Activated CD4-positive, alpha-beta T cell treated with anti-CD3 and anti-CD28 coated beads, Interleukin-2, amount 50 U/mL, for 24 hours (primary cell): ENCODE results near the gene TMLHE.
"Not testable (repeated sequence)": the region's sequence is repeated elsewhere in the genome, so short reads cannot be mapped to it uniquely, and the experiment has no call there.

Experiments
- DNase-seq, 2 donors: peaks; one replicate each; pipeline ENCODE4 v3.0.0-alpha.2; 2020; ENCODE audit warnings: low read depth in 1 of 2, low spot score in 1 of 2

Gene TMLHE

GRCh38 chrX:155612312-155613224 lies at the start of gene TMLHE, which contains the start of gene SPRY3:
TSS of gene TMLHE (minus strand) at chrX:155612952. CDS start at chrX:155545276, 67,676 bp downstream.
TSS of gene SPRY3 (plus strand) at chrX:155612586.
- peak; percentile 16 to 32 for DNase-seq

GRCh38 chrX:155662282-155662681 lies 49.5 kb upstream of the TMLHE start:
- no peak for DNase-seq

- no peak for DNase-seq
These were observed 32.4 kb upstream of the TMLHE start for GRCh38 chrX:155645180-155645579.

- no peak for DNase-seq
These were observed 30.5 kb upstream of the TMLHE start for GRCh38 chrX:155643240-155643639.

- not testable (repeated sequence) for DNase-seq
These were observed 28.6 kb upstream of the TMLHE start for GRCh38 chrX:155641371-155641770.

GRCh38 chrX:155637714-155638113 lies 25.0 kb upstream of the TMLHE start:
- no peak for DNase-seq

GRCh38 chrX:155635019-155635418 lies 22.3 kb upstream of the TMLHE start:
- not testable (repeated sequence) for DNase-seq

GRCh38 chrX:155632431-155633100 lies 19.8 kb upstream of the TMLHE start:
- DNase-seq = no peak

GRCh38 chrX:155620110-155620509 lies 7.4 kb upstream of the TMLHE start:
- DNase-seq = not testable (repeated sequence)

- no peak for DNase-seq
These were observed 3.2 kb upstream of the TMLHE start for GRCh38 chrX:155615938-155616337.

- DNase-seq = no peak
These were observed 1.3 kb upstream of the TMLHE start for GRCh38 chrX:155613927-155614559.

GRCh38 chrX:155611302-155611701 lies 1.4 kb downstream of the TMLHE start:
- no peak for DNase-seq

- DNase-seq = no peak
These were observed 19.8 kb downstream of the TMLHE start for GRCh38 chrX:155592981-155593380.

- DNase-seq = no peak
These were observed 20.4 kb downstream of the TMLHE start for GRCh38 chrX:155592331-155592730.

- DNase-seq = no peak
These were observed 35.1 kb downstream of the TMLHE start for GRCh38 chrX:155577682-155578081.

- DNase-seq = no peak
These were observed 49.7 kb downstream of the TMLHE start for GRCh38 chrX:155563099-155563498.

- DNase-seq = no peak
These were observed 67.9 kb downstream of the TMLHE start for GRCh38 chrX:155544881-155545280.

- no peak for DNase-seq
These were observed 76.9 kb downstream of the TMLHE start for GRCh38 chrX:155535866-155536265.

- DNase-seq = no peak
These were observed 78.0 kb downstream of the TMLHE start for GRCh38 chrX:155534800-155535199.

GRCh38 chrX:155527023-155527422 lies 85.7 kb downstream of the TMLHE start:
- DNase-seq = not testable (repeated sequence)

GRCh38 chrX:155514225-155514624 lies 98.5 kb downstream of the TMLHE start:
- DNase-seq = no peak

GRCh38 chrX:155505296-155505695 lies 107.5 kb downstream of the TMLHE start:
- DNase-seq = no peak
